PC-3 (cell line): ENCODE data around the gene DYNLT2B.

Experiments
- CTCF ChIP-seq: fragments of 300-600 bp; sonication (generic); conservative IDR thresholded peaks from 2 replicates; pipeline ENCODE4 v1.5.1; 2017; ENCODE audit warnings: antibody characterized with exemption, low read depth, mild to moderate bottlenecking, low read length
- EZH2 ChIP-seq: fragments of 300-600 bp; sonication (generic); IDR thresholded peaks from one replicate; pipeline ENCODE4 v1.6.1; 2017; ENCODE audit warnings: antibody characterized with exemption, mild to moderate bottlenecking, low read length; ENCODE audit not compliant: unreplicated experiment

- no peak for TF ChIP-seq EZH2
- no peak for TF ChIP-seq CTCF
Observed at GRCh38 chr3:196344663-196345062, 26.6 kb upstream of the DYNLT2B start.
